Upper lobe of right lung (tissue), 1 donor: ENCODE results near the gene PSPN. TPM values are rescaled to one million over a fixed set of nuclear protein-coding genes. Genes with fewer than 3 reads are reported as not detected.
"Not testable (repeated sequence)": the region's sequence is repeated elsewhere in the genome, so short reads cannot be mapped to it uniquely, and the experiment has no call there.

Experiments used
- ATAC-seq: fragments of 200-7000 bp; cut with Tn5 transposase; one replicate; pipeline ENCODE4 v1.9.1; 2020; ENCODE audit warnings: mild to moderate bottlenecking, moderate library complexity
- DNase-seq: peaks from one replicate; pipeline ENCODE4 v3.0.0-alpha.2; 2020
- H3K27ac ChIP-seq: fragments of 200-600 bp; one replicate; pipeline ENCODE4 v1.8.0; 2022
- H3K27me3 ChIP-seq: fragments of 200-600 bp; one replicate; pipeline ENCODE4 v1.8.0; 2022; ENCODE audit warnings: mild to moderate bottlenecking
- H3K36me3 ChIP-seq: fragments of 200-600 bp; one replicate; pipeline ENCODE4 v1.8.0; 2022
- H3K4me1 ChIP-seq: fragments of 200-600 bp; one replicate; pipeline ENCODE4 v1.8.0; 2022
- H3K4me3 ChIP-seq: fragments of 200-600 bp; one replicate; pipeline ENCODE4 v1.8.0; 2022; ENCODE audit warnings: mild to moderate bottlenecking
- H3K9me3 ChIP-seq: fragments of 200-600 bp; one replicate; pipeline ENCODE4 v1.8.0; 2022
- intact Hi-C: fragments of 100-400 bp; cut with DNase I; formaldehyde crosslinking; loops from one replicate; pipeline ENCODE4 v1.11.0; 2022
- total RNA-seq: library from RNA; stranded (reverse); fragmentation: NEBNext Ultra II Directional; extraction: Animal tissue kit (Norgen Biotek cat#: 25700); gene quantifications from one replicate; pipeline ENCODE4 v1.2.1, GENCODE V29; 2021
- TF ChIP-seq, protein P1 (sequence below): fragments of 200-600 bp; IDR thresholded peaks from one replicate; pipeline ENCODE4 v1.8.0; 2022; ENCODE audit warnings: antibody characterized with exemption
- donor health status: DM: no; HTN: yes; CAD: no; lungs with severe emphysema.

The PSPN gene
- total RNA-seq, 1 donor from 2014 or later, result 1.7 TPM

DNA sequence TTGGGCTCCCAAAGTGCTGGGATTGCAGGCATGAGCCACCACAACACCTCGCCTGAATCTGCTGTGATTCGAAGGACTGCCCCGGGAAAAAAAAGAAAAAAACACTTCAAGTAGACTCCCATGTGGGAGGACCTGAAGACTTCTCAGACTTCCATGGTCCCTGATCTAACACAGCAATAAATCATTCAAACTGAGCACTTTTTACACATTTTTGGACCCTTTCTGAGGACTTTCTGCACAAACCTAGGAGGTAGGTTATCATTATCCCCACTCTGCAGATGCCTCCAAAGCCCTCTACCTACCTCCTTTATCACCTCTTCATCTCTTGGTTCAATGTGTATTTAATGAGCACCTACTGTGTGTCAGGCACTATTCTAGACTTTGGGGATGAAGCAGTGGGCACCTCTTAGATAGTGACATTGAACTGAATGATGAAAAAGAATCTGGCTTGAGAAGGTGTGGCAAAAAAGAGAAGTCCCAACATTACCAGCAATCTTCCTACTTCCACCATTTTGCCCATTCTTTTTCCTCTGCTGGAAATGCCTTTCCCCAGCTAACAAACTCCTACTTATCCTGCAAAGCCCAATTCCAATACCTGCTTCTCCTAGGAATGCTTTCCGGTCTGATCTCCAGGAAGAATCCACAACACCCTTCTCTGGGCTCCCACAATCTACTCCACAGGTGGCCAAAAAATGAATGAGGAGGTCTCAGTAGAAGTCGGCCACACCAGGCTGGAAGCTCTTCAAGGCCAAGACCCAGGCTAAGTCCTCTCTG lies 16.0 kb downstream of the PSPN start:
- Histone ChIP-seq H3K27me3 (no peaks in the 10 kb centered on the region), H3K27ac (no peak overlapping the region), H3K4me1 (peaks cover 15% of the 10 kb centered on the region), H3K36me3 (peaks cover 9% of the 10 kb centered on the region), H3K9me3 (no peaks in the 10 kb centered on the region), H3K4me3 (no peak overlapping the region)
- intact Hi-C loops, result no loop called here
- ATAC-seq, result no peak
- no peak for DNase-seq
- TF ChIP-seq, protein P1, sequence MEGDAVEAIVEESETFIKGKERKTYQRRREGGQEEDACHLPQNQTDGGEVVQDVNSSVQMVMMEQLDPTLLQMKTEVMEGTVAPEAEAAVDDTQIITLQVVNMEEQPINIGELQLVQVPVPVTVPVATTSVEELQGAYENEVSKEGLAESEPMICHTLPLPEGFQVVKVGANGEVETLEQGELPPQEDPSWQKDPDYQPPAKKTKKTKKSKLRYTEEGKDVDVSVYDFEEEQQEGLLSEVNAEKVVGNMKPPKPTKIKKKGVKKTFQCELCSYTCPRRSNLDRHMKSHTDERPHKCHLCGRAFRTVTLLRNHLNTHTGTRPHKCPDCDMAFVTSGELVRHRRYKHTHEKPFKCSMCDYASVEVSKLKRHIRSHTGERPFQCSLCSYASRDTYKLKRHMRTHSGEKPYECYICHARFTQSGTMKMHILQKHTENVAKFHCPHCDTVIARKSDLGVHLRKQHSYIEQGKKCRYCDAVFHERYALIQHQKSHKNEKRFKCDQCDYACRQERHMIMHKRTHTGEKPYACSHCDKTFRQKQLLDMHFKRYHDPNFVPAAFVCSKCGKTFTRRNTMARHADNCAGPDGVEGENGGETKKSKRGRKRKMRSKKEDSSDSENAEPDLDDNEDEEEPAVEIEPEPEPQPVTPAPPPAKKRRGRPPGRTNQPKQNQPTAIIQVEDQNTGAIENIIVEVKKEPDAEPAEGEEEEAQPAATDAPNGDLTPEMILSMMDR, result no peak

DNA sequence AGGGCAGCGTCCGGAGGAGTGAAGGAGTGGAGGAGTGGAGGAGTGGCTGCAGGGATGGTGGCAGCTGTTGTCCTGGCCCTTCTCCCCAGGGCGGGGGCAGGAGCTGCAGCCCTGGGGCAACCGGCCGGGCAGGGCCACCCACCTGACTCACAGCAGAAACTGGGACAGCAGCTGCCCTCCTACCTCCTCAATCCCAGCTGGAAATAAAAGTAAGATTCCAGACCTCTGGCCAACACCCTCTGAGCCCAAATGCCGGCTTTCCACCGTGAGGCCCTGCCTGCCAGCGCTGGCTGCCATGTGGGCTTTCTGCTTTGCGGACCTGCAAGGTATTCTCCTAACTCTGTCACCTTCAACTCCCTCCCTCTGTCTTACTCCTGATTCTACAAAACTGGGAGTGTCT lies 17.7 kb downstream of the PSPN start:
- DNase-seq, result no peak
- Histone ChIP-seq H3K27me3 (no peaks in the 10 kb centered on the region), H3K36me3 (no peaks in the 10 kb centered on the region), H3K27ac (no peak overlapping the region), H3K9me3 (no peaks in the 10 kb centered on the region), H3K4me3 (no peak overlapping the region), H3K4me1 (peaks cover 9% of the 10 kb centered on the region)
- no peak for ATAC-seq
- TF ChIP-seq, protein P1, result no peak
- intact Hi-C loops, result no loop called here

DNA sequence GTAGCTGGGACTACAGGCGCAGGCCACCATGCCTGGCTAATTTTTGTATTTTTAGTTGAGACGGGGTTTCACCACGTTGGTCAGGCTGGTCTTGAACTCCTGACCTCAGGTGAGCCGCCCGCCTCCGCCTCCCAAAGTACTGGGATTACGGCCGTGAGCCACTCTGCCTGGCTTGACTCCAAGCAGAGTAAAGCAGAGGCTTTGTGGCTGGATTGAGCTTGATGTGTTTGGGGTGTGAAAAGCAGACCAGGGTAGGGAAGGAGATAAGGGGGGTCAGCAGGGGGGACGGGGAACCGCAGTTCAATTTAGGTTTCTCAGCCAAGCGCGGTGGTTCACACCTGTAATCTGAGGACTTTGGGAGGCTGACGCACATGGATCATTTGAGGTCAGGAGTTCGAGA lies 18.6 kb downstream of the PSPN start:
- Histone ChIP-seq H3K36me3 (no peaks in the 10 kb centered on the region), H3K9me3 (no peaks in the 10 kb centered on the region), H3K4me1 (peaks cover under 1% of the 10 kb centered on the region), H3K27me3 (no peaks in the 10 kb centered on the region), H3K4me3 (no peak overlapping the region), H3K27ac (no peak overlapping the region)
- ATAC-seq (no peak), DNase-seq (no peak)
- intact Hi-C loops, result no loop called here
- TF ChIP-seq, protein P1, result no peak

DNA sequence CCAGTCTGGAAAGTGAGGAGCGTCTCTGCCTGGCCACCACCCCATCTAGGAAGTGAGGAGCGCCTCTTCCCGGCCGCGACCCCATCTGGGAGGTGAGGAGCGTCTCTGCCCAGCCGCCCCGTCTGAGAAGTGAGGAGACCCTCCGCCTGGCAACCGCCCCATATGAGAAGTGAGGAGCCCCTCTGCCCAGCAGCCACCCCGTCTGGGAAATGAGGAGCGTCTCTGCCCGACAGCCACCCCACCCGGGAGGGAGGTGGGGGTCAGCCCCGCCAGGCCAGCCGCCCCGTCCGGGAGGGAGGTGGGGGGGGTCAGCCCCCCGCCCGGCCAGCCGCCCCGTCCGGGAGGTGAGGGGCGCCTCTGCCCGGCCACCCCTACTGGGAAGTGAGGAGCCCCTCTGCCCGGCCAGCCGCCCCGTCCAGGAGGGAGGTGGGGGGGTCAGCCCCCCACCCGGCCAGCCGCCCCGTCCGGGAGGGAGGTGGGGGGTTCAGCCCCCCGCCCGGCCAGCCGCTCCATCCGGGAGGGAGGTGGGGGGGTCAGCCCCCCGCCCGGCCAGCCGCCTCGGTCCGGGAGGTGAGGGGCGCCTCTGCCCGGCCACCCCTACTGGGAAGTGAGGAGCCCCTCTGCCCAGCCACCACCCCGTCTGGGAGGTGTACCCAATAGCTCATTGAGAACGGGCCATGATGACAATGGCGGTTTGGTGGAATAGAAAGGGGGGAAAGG lies 20.3 kb downstream of the PSPN start:
- intact Hi-C loops, H3K27me3 ChIP-seq, H3K4me3 ChIP-seq, DNase-seq, H3K36me3 ChIP-seq, ATAC-seq, H3K9me3 ChIP-seq, H3K4me1 ChIP-seq, H3K27ac ChIP-seq: not testable (repeated sequence)

DNA sequence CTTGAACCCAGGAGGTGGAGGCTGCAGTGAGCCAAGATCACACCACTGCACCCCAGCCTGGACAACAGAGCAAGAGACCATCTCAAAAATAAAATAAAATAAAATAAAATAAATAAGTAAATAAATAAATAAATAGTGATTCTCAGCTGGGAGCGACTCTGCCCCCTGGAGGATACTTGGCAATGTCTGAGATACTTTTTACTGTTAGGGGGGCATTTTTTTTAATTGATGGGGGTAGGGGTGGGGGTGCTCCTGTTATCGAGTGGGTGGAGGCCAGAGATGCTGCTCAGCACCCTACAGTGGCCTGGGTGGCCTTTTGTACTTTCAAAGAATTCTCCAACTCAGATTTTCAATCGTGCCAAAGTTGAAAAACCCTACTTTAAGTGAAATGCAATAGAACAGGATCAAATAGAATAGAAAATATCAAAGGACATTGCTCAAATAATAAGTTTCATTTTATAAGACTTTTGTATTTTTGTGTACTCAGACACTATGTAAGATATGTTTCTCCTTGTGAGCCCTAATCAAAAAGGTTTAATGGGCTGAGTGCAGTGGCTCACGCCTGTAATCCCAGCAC lies 21.5 kb downstream of the PSPN start:
- Histone ChIP-seq H3K36me3 (no peaks in the 10 kb centered on the region), H3K9me3 (no peaks in the 10 kb centered on the region), H3K27me3 (no peaks in the 10 kb centered on the region), H3K4me3 (no peak overlapping the region), H3K4me1 (no peaks in the 10 kb centered on the region), H3K27ac (no peak overlapping the region)
- intact Hi-C loops, result no loop called here
- ATAC-seq (no peak), DNase-seq (no peak)
- TF ChIP-seq, protein P1, result peak; percentile 48
